GM18526 (cell line): ENCODE results near the gene SMARCA1.

Experiments used
- POLR2A ChIP-seq: IDR thresholded peaks from 3 replicates; pipeline ENCODE4 v1.6.1; 2011; ENCODE audit not compliant: insufficient read length; ENCODE audit errors: extremely low read depth

The SMARCA1 gene

GRCh38 chrX:129497146-129497843 lies 26.0 kb downstream of the SMARCA1 start:
- no peak for TF ChIP-seq POLR2A

- no peak for TF ChIP-seq POLR2A
These were observed 26.7 kb downstream of the SMARCA1 start for GRCh38 chrX:129496625-129497024.

GRCh38 chrX:129495900-129496299 lies 27.4 kb downstream of the SMARCA1 start:
- no peak for TF ChIP-seq POLR2A

GRCh38 chrX:129494887-129495286 lies 28.4 kb downstream of the SMARCA1 start:
- TF ChIP-seq POLR2A = no peak

GRCh38 chrX:129493643-129494042 lies 29.6 kb downstream of the SMARCA1 start:
- TF ChIP-seq POLR2A = no peak

DNA sequence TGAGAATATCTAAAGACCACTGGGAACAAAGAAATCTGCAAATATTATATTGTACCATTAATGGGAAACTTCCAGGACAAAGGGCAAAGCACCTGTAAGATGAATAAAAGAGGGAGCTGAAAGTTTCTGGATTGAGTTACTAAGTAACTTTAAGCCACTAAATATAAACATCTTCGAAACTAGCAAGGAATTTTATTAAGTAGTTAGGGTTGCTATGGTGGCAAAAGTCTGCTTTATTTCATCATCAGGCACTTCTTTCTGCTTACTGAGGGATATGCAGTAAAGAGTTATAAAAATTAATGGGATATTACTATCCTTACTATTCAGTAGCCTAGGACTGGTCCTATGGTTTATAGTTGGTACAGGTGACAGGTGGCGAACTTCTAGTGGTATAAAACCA lies 33.0 kb downstream of the SMARCA1 start:
- TF ChIP-seq POLR2A = no peak

DNA sequence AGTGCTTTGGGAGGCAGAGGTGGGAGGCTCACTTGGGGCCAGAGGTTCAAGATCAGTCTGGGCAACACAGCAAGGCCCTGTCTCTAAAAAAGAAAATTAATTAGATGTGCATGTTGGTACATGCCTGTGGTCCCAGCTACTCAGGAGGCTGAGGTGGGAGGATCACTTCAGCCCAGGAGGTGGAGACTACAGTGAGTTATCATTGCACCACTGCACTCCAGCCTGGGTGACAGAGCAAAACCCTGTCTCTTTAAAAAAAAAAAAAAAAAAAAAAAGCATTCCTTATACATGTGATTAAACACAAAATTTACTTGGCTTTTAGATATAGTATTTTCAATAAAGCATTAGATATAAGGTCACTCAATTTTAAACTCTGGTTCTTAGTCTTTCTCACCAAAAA lies 34.9 kb downstream of the SMARCA1 start:
- TF ChIP-seq POLR2A = no peak

- TF ChIP-seq POLR2A = no peak
These were observed 42.4 kb downstream of the SMARCA1 start for GRCh38 chrX:129480889-129481288.

GRCh38 chrX:129478516-129478915 lies 44.8 kb downstream of the SMARCA1 start:
- TF ChIP-seq POLR2A = no peak

- no peak for TF ChIP-seq POLR2A
These were observed 51.2 kb downstream of the SMARCA1 start for GRCh38 chrX:129472116-129472515.

- TF ChIP-seq POLR2A = no peak
These were observed 60.6 kb downstream of the SMARCA1 start for GRCh38 chrX:129462707-129463106.

DNA sequence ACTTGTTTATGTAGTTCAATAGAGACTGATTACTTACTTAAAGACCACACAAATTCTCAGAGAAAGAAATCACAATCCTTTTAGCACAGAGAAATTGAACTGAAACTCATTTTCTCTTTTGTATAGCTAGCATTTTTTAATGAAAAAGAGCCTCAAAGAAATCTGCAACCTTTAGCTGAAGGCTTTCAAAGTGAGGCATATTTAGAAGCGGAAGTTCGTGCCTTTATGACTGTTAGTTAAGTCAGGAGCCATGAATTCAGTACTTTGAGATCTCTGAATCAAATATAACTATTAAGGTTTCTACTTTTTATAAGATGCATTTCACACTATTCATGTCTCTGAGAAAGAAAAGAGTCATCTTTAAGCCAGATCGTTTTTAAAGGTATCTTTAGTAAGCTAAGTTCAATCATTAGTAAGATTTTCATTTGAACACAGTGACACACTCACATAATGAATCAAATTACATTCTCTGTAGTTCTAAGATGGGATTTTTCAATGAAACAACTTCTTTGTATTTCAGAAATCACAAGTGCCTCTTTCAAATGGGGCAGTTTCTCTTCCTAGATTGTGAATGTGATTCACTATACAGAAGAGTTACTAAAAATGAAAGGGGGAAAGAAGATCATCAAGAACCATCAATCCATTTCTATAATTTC lies 61.4 kb downstream of the SMARCA1 start:
- TF ChIP-seq POLR2A = no peak

- no peak for TF ChIP-seq POLR2A
These were observed 70.8 kb downstream of the SMARCA1 start for GRCh38 chrX:129452523-129452922.

DNA sequence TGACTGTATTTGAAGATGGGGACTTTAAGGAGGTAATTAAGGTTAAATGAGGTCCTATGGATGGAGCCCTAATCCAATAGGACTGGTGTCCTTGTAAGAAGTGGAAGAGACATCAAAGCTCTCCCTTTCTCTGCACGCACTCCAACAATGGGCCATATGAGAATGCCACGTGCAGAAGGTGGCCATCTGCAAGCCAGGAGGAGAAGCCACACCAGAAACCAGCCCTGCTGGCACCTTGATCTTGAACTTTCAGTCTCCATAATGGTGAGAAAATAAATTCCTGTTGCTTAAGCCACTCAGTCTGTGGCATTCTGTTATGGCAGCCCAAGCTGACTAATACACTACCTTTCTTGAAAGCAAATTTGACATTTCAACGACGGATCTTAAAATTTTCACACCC lies 73.2 kb downstream of the SMARCA1 start:
- no peak for TF ChIP-seq POLR2A

DNA sequence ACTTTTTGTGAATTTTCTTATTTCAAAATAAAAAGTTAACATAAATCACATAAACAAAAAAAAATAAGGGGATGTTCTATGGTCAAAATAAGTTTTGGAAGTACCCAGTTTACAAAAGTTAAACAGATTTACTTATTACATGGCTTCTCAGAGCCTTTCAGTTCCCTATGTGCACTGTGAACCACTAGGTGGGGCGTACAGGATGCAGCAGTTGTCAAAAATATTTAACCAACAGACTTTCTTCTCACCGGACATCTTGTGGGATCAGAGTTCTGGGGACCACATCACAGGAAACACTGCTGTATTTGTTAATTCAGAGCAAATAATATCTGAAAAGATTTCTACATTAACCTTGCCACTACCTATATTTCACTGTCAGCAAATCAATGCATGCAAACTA lies 74.1 kb downstream of the SMARCA1 start:
- TF ChIP-seq POLR2A = no peak

DNA sequence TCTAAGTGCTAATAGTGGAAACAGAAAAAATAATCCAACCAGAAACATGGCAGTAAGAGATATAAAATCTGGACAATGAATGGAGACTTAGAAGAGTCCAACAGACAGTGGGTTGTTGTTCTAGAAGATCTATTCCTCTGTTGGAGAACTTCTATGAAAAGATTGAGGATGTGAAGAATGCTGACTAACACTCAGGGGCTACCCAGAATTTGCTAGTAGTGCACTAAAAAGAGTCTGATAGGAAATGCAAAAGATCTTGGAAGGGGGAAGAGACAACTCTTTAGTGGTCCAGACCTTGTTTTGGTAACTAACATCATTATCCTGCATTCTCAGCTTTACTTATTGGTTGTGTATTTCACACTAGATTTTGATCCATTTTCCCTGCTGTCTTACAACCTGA lies 77.9 kb downstream of the SMARCA1 start:
- no peak for TF ChIP-seq POLR2A

- no peak for TF ChIP-seq POLR2A
These were observed 89.3 kb downstream of the SMARCA1 start for GRCh38 chrX:129433945-129434344.
